ENCODE data around the gene OR4N2. TPM values are rescaled to one million over a fixed set of nuclear protein-coding genes. Genes with fewer than 3 reads are reported as not detected.
"Not testable (repeated sequence)": the region's sequence is repeated elsewhere in the genome, so short reads cannot be mapped to it uniquely, and the experiment has no call there.

The OR4N2 gene
- polyA plus RNA-seq, 1 experiment: not detected

DNA sequence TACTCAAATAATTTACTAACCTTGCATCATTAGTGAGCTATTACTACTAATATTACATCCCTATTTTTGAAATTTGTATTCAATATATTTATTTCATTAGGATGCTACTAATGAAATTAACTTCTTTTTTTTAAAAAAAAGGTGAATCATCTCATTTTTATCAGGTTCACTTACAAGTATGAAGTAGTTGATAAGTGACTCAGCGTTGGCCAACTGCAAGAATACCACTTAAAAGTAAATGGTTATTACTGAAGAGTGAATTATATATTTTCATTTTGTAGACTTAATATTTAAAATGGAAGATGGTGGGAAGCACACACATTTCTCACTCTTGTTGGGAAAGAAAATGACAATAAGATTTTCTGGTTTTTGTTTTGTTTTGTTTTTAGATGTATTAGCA is 19.6 kb downstream of the OR4N2 start:
- peaks cover 18% of the 10 kb centered on the region for H3K9me3 ChIP-seq (ENCODE audit: control insufficient read depth, insufficient read depth, low read length)
- no peaks in the 10 kb centered on the region for H3K27me3 ChIP-seq (ENCODE audit: control insufficient read depth, insufficient read depth, low read length)
- no peak overlapping the region for H3K27ac ChIP-seq (ENCODE audit: low read depth, low read length)
- no peak for DNase-seq (ENCODE audit: low read depth, low spot score)
- ChIA-PET CTCF (no interaction called here), POLR2A (no interaction called here)
- no peak overlapping the region for H3K4me3 ChIP-seq (ENCODE audit: low read depth, low read length)
- TF ChIP-seq, protein P1, sequence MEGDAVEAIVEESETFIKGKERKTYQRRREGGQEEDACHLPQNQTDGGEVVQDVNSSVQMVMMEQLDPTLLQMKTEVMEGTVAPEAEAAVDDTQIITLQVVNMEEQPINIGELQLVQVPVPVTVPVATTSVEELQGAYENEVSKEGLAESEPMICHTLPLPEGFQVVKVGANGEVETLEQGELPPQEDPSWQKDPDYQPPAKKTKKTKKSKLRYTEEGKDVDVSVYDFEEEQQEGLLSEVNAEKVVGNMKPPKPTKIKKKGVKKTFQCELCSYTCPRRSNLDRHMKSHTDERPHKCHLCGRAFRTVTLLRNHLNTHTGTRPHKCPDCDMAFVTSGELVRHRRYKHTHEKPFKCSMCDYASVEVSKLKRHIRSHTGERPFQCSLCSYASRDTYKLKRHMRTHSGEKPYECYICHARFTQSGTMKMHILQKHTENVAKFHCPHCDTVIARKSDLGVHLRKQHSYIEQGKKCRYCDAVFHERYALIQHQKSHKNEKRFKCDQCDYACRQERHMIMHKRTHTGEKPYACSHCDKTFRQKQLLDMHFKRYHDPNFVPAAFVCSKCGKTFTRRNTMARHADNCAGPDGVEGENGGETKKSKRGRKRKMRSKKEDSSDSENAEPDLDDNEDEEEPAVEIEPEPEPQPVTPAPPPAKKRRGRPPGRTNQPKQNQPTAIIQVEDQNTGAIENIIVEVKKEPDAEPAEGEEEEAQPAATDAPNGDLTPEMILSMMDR (IDR thresholded peaks at IDR 0.05; ENCODE audit: low read depth, low read length): no peak

DNA sequence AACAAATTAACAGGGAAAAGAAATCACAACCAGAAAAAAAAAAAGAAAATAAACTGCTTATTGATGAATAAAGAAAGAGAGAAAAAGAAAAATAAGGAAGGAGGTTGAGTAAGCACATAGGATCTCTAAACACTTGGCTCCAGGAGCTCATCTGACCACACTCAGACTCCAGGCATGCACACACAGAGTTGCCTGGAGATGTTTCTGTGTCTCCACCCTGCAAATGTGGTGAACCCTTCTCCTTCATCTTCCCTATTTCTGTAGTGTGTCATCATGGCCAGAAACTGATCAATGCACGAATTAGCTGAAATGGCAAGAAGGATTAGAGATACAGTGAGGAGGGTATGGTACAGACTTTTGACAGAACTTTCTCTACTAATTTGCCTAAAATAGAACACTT is 20.2 kb downstream of the OR4N2 start:
- DNase-seq (ENCODE audit: low read depth, low spot score): no peak
- ChIA-PET POLR2A (no interaction called here), CTCF (no interaction called here)
- H3K9me3 ChIP-seq (ENCODE audit: control insufficient read depth, insufficient read depth, low read length): peaks cover 18% of the 10 kb centered on the region
- H3K27me3 ChIP-seq (ENCODE audit: control insufficient read depth, insufficient read depth, low read length): no peaks in the 10 kb centered on the region
- H3K4me3 ChIP-seq (ENCODE audit: low read depth, low read length): no peak overlapping the region
- TF ChIP-seq, protein P1 (IDR thresholded peaks at IDR 0.05; ENCODE audit: low read depth, low read length): no peak
- no peak overlapping the region for H3K27ac ChIP-seq (ENCODE audit: low read depth, low read length)

DNA sequence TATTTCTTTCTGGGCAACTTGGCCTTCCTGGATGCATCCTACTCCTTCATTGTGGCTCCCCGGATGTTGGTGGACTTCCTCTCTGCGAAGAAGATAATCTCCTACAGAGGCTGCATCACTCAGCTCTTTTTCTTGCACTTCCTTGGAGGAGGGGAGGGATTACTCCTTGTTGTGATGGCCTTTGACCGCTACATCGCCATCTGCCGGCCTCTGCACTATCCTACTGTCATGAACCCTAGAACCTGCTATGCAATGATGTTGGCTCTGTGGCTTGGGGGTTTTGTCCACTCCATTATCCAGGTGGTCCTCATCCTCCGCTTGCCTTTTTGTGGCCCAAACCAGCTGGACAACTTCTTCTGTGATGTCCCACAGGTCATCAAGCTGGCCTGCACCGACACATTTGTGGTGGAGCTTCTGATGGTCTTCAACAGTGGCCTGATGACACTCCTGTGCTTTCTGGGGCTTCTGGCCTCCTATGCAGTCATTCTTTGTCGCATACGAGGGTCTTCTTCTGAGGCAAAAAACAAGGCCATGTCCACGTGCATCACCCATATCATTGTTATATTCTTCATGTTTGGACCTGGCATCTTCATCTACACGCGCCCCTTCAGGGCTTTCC is 24.2 kb downstream of the OR4N2 start:
- CTCF ChIA-PET; H3K4me3 ChIP-seq (ENCODE audit: low read depth, low read length); H3K27me3 ChIP-seq (ENCODE audit: control insufficient read depth, insufficient read depth, low read length); H3K27ac ChIP-seq (ENCODE audit: low read depth, low read length); POLR2A ChIA-PET; H3K9me3 ChIP-seq (ENCODE audit: control insufficient read depth, insufficient read depth, low read length); DNase-seq (ENCODE audit: low read depth, low spot score): not testable (repeated sequence)

DNA sequence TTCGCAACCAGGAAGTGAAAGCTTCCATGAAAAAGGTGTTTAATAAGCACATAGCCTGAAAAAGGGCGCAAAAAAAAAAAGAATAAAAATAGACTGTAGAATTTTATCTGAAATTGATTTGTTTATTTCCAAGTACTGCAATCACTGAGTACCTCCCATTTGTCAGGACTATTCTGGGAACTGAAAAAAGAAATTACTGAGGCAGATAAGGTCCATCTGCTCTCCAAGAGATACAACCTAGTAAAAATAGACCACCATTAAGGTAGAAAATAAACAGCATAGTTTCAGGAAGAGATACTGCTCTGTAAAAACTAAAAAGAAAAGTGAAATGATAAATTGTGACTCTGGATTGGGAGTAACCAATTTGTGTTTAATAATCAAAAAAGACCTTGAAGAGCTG is 24.7 kb downstream of the OR4N2 start:
- Histone ChIP-seq H3K9me3 (ENCODE audit: control insufficient read depth, insufficient read depth, low read length) (peaks cover 5% of the 10 kb centered on the region; the same call in 1 of the 2 replicates), H3K27ac (ENCODE audit: low read depth, low read length) (no peak overlapping the region), H3K27me3 (ENCODE audit: control insufficient read depth, insufficient read depth, low read length) (no peaks in the 10 kb centered on the region), H3K4me3 (ENCODE audit: low read depth, low read length) (no peak overlapping the region)
- no peak for DNase-seq (ENCODE audit: low read depth, low spot score)
- ChIA-PET CTCF (no interaction called here), POLR2A (no interaction called here)
- TF ChIP-seq, protein P1 (IDR thresholded peaks at IDR 0.05; ENCODE audit: low read depth, low read length): no peak

DNA sequence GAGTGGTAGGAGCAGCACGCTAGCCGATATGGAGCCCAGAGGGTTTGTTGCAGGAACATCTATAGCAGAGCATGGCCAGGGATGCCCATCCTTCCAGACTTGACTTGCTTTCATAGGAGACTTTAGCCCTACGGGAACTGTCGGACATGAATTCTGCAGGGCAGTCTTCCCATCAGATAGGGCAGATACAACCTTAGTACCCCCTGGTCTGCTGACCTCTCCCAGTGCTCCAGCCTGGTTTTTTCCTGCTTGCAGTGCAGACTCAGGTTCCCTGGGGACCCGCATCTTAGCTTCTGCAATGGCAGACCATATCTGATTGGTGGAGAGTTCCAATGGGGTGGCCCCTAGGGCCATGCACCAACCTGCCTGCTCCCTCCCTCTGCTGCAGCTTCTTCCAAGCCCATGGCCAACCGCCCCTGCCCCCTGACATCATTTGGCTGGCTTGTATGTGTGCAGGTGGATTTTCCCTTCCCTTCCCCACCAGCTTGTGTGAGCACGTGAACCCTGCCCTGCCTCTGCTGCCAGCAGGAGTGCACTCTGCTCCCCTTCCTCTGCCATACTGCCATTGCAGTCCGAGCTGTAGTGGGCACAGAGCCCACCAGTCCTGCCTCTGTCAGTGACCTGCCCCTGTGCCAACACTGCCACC is 30.8 kb downstream of the OR4N2 start:
- H3K4me3 ChIP-seq (ENCODE audit: low read depth, low read length); H3K27me3 ChIP-seq (ENCODE audit: control insufficient read depth, insufficient read depth, low read length); H3K27ac ChIP-seq (ENCODE audit: low read depth, low read length); POLR2A ChIA-PET; CTCF ChIA-PET; DNase-seq (ENCODE audit: low read depth, low spot score): not testable (repeated sequence)
- H3K9me3 ChIP-seq (ENCODE audit: control insufficient read depth, insufficient read depth, low read length): peaks cover 19% of the 10 kb centered on the region

DNA sequence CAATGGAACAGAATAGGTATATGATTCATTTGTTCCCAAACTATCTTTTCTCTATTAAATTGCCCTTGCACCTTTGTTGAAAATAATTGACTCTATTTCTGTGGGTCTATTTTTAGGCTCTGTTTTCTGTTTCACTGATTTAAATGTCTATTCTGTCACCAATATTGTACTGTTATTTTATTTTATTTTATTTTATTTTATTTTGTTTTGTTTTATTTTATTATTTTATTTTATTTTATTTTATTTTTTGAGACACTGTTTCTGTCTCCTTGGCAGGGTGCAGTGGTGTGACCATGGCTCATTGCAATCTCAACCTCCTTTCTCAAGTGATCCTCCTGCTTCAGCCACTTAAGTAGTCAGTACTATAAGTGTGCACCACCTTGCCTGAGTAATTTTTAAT is 34.9 kb downstream of the OR4N2 start:
- H3K27me3 ChIP-seq (ENCODE audit: control insufficient read depth, insufficient read depth, low read length): no peaks in the 10 kb centered on the region
- DNase-seq (ENCODE audit: low read depth, low spot score): no peak
- H3K4me3 ChIP-seq (ENCODE audit: low read depth, low read length): no peak overlapping the region
- ChIA-PET POLR2A (no interaction called here), CTCF (no interaction called here)
- no peak overlapping the region for H3K27ac ChIP-seq (ENCODE audit: low read depth, low read length)
- peaks cover 19% of the 10 kb centered on the region for H3K9me3 ChIP-seq (ENCODE audit: control insufficient read depth, insufficient read depth, low read length)
- TF ChIP-seq, protein P1 (IDR thresholded peaks at IDR 0.05; ENCODE audit: low read depth, low read length): no peak

Measured in AG04450 (cell line).